ENCODE data around the gene RAB23. TPM values are rescaled to one million over a fixed set of nuclear protein-coding genes. Genes with fewer than 3 reads are reported as not detected.

The RAB23 gene
- total and polyA plus RNA-seq, 9 of the 15 experiments (the other 6 are each of a cell fraction or from before 2014, with no cell fraction given), result 3.4 to 18.0 (median 9.4) TPM

- Histone ChIP-seq H3K4me3 (no peak overlapping the region), H3K9me3 (replicated peaks; ENCODE audit: control insufficient read depth, insufficient read depth, low read depth, low read length) (no peaks in the 10 kb centered on the region), H3K27ac (ENCODE audit: extremely low read depth, low read depth, low read length) (no peak overlapping the region), H3K79me2 (ENCODE audit: control insufficient read depth, insufficient read depth, low read length) (no peaks in the 10 kb centered on the region), H3K27me3 (ENCODE audit: control insufficient read depth in 2 of 2, insufficient read depth in 2 of 2, low read length in 2 of 2) (peaks cover 6 to 12% of the 10 kb centered on the region in 2 experiments), H3K4me1 (replicated peaks in 1 of 2; ENCODE audit: control insufficient read depth in 2 of 2, insufficient read depth in 2 of 2, low read length in 2 of 2) (no peaks in the 10 kb centered on the region; a peak in 1 of 5 replicates), H3K9ac (ENCODE audit: insufficient read depth in 1 of 2, low read depth in 2 of 2, low read length in 2 of 2) (no peak overlapping the region), H4K20me1 (replicated peaks; ENCODE audit: control insufficient read depth, insufficient read depth, low read length) (no peaks in the 10 kb centered on the region), H3K36me3 (ENCODE audit: control insufficient read depth, insufficient read depth, low read length) (no peaks in the 10 kb centered on the region), H3K4me2 (ENCODE audit: insufficient read depth, low read length) (no peak overlapping the region), H2AFZ (ENCODE audit: low read depth, low read length) (no peak overlapping the region), H3K9me1 (ENCODE audit: control insufficient read depth, insufficient read depth, low read length) (no peaks in the 10 kb centered on the region)
- BruUV-seq (replicated peaks), result no TSS peak
- intact Hi-C loops (cut with micrococcal nuclease) (no loop called here), in situ Hi-C loops (cut with MboI) (no loop called here)
- ChIA-PET CTCF (ENCODE audit: low intra/inter-chr PET ratio) (no interaction called here), POLR2A (interaction anchor here (0.8 kb wide), 1 partner anchor 18 kb away, joined by 3 read pairs; no protein-coding TSS in a partner anchor)
- 0% methylated on average over 2 of the region's 2 CpGs for WGBS (ENCODE audit: insufficient coverage, low coverage, missing lambda C conversion rate)
- FAIRE-seq, result no peak
- no peak for ATAC-seq
- DNase-seq (ENCODE audit: extremely low read depth in 1 of 4, low spot score in 3 of 4), result no peak
- TF ChIP-seq RERE (CRISPR knock-in tag; IDR thresholded peaks at IDR 0.05; ENCODE audit: borderline replicate concordance) (no peak), ESRRB (CRISPR knock-in tag; IDR thresholded peaks at IDR 0.05; ENCODE audit: borderline replicate concordance) (no peak), ZNF282 (CRISPR knock-in tag; IDR thresholded peaks at IDR 0.05) (no peak), ZNF695 (CRISPR knock-in tag; IDR thresholded peaks at IDR 0.05) (no peak), CCAR2 (IDR thresholded peaks at IDR 0.05; ENCODE audit: low read depth, low read length) (no peak), ZEB2 (IDR thresholded peaks at IDR 0.05) (no peak), ZNF830 (CRISPR knock-in tag; IDR thresholded peaks at IDR 0.05) (no peak), ZNF740 (CRISPR knock-in tag; IDR thresholded peaks at IDR 0.05) (no peak), ZNF740 (tag; IDR thresholded peaks at IDR 0.05) (no peak), SMAD3 (CRISPR knock-in tag; conservative IDR thresholded peaks at IDR 0.05) (no peak), ZFPM2 (CRISPR knock-in tag; IDR thresholded peaks at IDR 0.05) (no peak), TARDBP (IDR thresholded peaks at IDR 0.05) (no peak)
These were observed 39.8 kb upstream of the RAB23 start for GRCh38 chr6:57261926-57262325.

All from K562 (cell line).